Thyroid gland (tissue), 4 donors: ENCODE results near the gene SLC25A52.

Experiments used
- POLR2A ChIP-seq, 2 donors: fragments of 450-650 bp; IDR thresholded peaks; one replicate each; pipeline ENCODE4 v1.6.1; 2017; ENCODE audit warnings: antibody characterized with exemption in 2 of 2, mild to moderate bottlenecking in 2 of 2, moderate library complexity in 1 of 2
- TF ChIP-seq, protein P1 (sequence below), 6 experiments: fragments of 200-600 bp in 3 of 6; fragments of 450-650 bp in 3 of 6; sonication (generic) in 3 of 6; IDR thresholded peaks; one replicate each; pipeline ENCODE4 v1.5.1; 2016 to 2019; ENCODE audit warnings: antibody characterized with exemption in 6 of 6, mild to moderate bottlenecking in 2 of 6, inconsistent platforms in 1 of 6, moderate library complexity in 1 of 6

DNA sequence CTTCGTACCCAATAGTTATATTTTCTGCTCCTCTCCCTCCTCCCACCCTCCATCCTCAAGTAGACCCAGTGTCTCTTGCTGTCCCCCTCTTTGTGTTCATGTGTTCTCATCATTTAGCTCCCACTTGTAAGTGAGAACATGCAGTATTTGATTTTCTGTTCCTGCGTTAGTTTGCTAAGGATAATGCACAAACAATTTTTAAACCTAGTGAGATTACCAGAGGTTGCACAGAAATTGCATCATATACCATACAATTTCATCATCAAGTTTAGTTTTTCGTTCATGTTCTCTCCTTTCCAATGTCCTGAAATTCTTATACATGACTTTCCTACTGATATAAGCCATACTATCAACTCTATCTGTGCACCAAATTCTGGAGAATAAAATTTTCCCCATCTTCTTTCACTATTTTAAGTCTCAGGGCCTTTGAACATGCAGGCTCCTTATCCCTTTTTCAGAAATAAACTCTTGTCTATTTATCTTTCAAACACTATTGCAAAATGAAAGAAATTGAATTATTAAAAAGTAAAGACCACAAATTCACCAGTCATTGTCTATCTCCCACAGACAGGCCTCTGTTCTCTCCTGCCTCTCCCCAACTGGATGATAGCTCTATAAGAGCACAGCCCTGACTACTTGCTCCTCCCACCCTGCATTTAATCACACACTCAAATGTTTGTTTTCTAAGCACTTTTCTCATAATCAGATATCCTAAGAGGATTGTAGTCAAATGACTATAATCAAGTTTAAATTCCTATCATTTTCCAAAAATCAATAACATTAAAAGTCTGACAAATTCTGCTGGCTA, 49.1 kb downstream of the SLC25A52 start:
- TF ChIP-seq, protein P1, sequence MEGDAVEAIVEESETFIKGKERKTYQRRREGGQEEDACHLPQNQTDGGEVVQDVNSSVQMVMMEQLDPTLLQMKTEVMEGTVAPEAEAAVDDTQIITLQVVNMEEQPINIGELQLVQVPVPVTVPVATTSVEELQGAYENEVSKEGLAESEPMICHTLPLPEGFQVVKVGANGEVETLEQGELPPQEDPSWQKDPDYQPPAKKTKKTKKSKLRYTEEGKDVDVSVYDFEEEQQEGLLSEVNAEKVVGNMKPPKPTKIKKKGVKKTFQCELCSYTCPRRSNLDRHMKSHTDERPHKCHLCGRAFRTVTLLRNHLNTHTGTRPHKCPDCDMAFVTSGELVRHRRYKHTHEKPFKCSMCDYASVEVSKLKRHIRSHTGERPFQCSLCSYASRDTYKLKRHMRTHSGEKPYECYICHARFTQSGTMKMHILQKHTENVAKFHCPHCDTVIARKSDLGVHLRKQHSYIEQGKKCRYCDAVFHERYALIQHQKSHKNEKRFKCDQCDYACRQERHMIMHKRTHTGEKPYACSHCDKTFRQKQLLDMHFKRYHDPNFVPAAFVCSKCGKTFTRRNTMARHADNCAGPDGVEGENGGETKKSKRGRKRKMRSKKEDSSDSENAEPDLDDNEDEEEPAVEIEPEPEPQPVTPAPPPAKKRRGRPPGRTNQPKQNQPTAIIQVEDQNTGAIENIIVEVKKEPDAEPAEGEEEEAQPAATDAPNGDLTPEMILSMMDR (IDR thresholded peaks at IDR 0.05): no peak
- no peak for TF ChIP-seq POLR2A (IDR thresholded peaks at IDR 0.05)
